ENCODE results near the gene C2CD2L. TPM values are rescaled to one million over a fixed set of nuclear protein-coding genes. Genes with fewer than 3 reads are reported as not detected.

C2CD2L gene
- polyA plus RNA-seq, 1 of the 3 experiments (the other 2 are of a cell fraction): 8.6 TPM

GRCh38 chr11:119094816-119095065 is 12.4 kb upstream of the C2CD2L start:
- WGBS (ENCODE audit: low lambda C conversion rate): 0% methylated on average over 4 of the region's 19 CpGs
- Histone ChIP-seq H3K9me3 (no peaks in the 10 kb centered on the region), H3K4me1 (ENCODE audit: control insufficient read depth in 1 of 2, insufficient read depth in 2 of 2, low read depth in 1 of 2, low read length in 1 of 2) (peaks cover 21 to 22% of the 10 kb centered on the region in 2 experiments; a peak in 2 of 4 replicates), H3K27me3 (ENCODE audit: insufficient read depth) (no peaks in the 10 kb centered on the region), H3K79me2 (ENCODE audit: insufficient read depth) (peaks cover 55% of the 10 kb centered on the region), H3K27ac (ENCODE audit: low read depth in 2 of 2, low read length in 1 of 2) (peak overlapping the region; percentile 72 to 89), H2AFZ (ENCODE audit: low read depth) (no peak overlapping the region), H3K4me3 (ENCODE audit: low read depth in 2 of 2, low read length in 1 of 2) (peak overlapping the region; percentile 84 to 87), H3K36me3 (replicated peaks in 1 of 2; ENCODE audit: control insufficient read depth in 1 of 2, insufficient read depth in 2 of 2, low read length in 1 of 2) (peaks cover 47 to 55% of the 10 kb centered on the region in 2 experiments), H4K20me1 (ENCODE audit: insufficient read depth) (peaks cover 31% of the 10 kb centered on the region), H3F3A (replicated peaks; ENCODE audit: insufficient read depth) (peaks cover 40% of the 10 kb centered on the region), H3K9me2 (no peaks in the 10 kb centered on the region), H3K4me2 (peak overlapping the region; percentile 98), H3K9ac (peak overlapping the region; percentile 89)
- peak; percentile 50 for TF ChIP-seq RAD21 (IDR thresholded peaks at IDR 0.05; ENCODE audit: low read length)
- TF ChIP-seq SMC3 (IDR thresholded peaks at IDR 0.05; ENCODE audit: low read depth, low read length): 0 out of 2 replicates have a peak, but pooled peaks have one; percentile 27
- no peak for TF ChIP-seq ELF1 (IDR thresholded peaks at IDR 0.05)
- peak; percentile 75 for TF ChIP-seq CTCF (IDR thresholded peaks at IDR 0.05)
- no peak for TF ChIP-seq MXI1 (IDR thresholded peaks at IDR 0.05; ENCODE audit: low read depth, low read length)
- ChIA-PET POLR2A (interaction anchor here (0.6 to 2.6 kb wide), 11 partner anchors 8 to 431 kb away, joined by 3 to 31 read pairs (median 5); partner anchors contain the start of genes C2CD2L, HINFP, HMBS and HYOU1), CTCF (interaction anchor here (0.6 to 3.4 kb wide), 28 partner anchors 9 to 245 kb away, joined by 3 to 20 read pairs (median 3); partner anchors contain the start of genes C2CD2L, NLRX1, SLC37A4 and UPK2)
- peak; percentile 80 for DNase-seq

- H4K20me1 ChIP-seq (ENCODE audit: insufficient read depth): peaks cover 31% of the 10 kb centered on the region
- CTCF ChIA-PET: interaction anchor here (0.6 to 3.4 kb wide), 24 partner anchors 10 to 243 kb away, joined by 3 to 20 read pairs (median 3); partner anchors contain the start of genes C2CD2L, NLRX1, SLC37A4 and UPK2
- peaks cover 60% of the 10 kb centered on the region for H3K79me2 ChIP-seq (ENCODE audit: insufficient read depth)
- peaks cover 38% of the 10 kb centered on the region for H3F3A ChIP-seq (replicated peaks; ENCODE audit: insufficient read depth)
- H3K4me3 ChIP-seq (ENCODE audit: low read depth in 2 of 2, low read length in 1 of 2): peak overlapping the region; percentile 84 to 87
- under 1% methylated on average over 35 of the region's 79 CpGs for WGBS (ENCODE audit: low lambda C conversion rate)
- H3K9me2 ChIP-seq: no peaks in the 10 kb centered on the region
- H3K4me1 ChIP-seq (ENCODE audit: control insufficient read depth in 1 of 2, insufficient read depth in 2 of 2, low read depth in 1 of 2, low read length in 1 of 2): peaks cover 22 to 24% of the 10 kb centered on the region in 2 experiments; a peak in 3 of 4 replicates
- H3K27me3 ChIP-seq (ENCODE audit: insufficient read depth): no peaks in the 10 kb centered on the region
- H2AFZ ChIP-seq (ENCODE audit: low read depth): no peak overlapping the region
- peak overlapping the region; percentile 89 for H3K9ac ChIP-seq
- peak overlapping the region; percentile 72 to 89 for H3K27ac ChIP-seq (ENCODE audit: low read depth in 2 of 2, low read length in 1 of 2)
- DNase-seq: peak; percentile 96
- H3K4me2 ChIP-seq: peak overlapping the region; percentile 98
- no peaks in the 10 kb centered on the region for H3K9me3 ChIP-seq
- POLR2A ChIA-PET: interaction anchor here (0.6 to 2.6 kb wide), 12 partner anchors 10 to 431 kb away, joined by 3 to 31 read pairs (median 6); partner anchors contain the start of genes C2CD2L, HINFP, HMBS and HYOU1
- peaks cover 45 to 50% of the 10 kb centered on the region in 2 experiments for H3K36me3 ChIP-seq (replicated peaks in 1 of 2; ENCODE audit: control insufficient read depth in 1 of 2, insufficient read depth in 2 of 2, low read length in 1 of 2)
- TF ChIP-seq EP300 (IDR thresholded peaks at IDR 0.05; ENCODE audit: borderline replicate concordance in 1 of 2, low read depth in 1 of 2, low read length in 1 of 2) (peak in 1 of 2 experiments; percentile 57; a peak in 1 of 4 replicates), USF1 (IDR thresholded peaks at IDR 0.05; ENCODE audit: borderline replicate concordance, low read depth) (no peak), TEAD4 (IDR thresholded peaks at IDR 0.05; ENCODE audit: borderline replicate concordance, insufficient read depth) (peak; percentile 32; the same call in 1 of the 2 replicates), IRF3 (IDR thresholded peaks at IDR 0.05; ENCODE audit: low read depth, low read length) (peak; percentile 79), FOXJ3 (CRISPR knock-in tag; IDR thresholded peaks at IDR 0.05) (no peak), TCF12 (IDR thresholded peaks at IDR 0.05) (no peak), YY1 (IDR thresholded peaks at IDR 0.05; ENCODE audit: low read depth) (no peak), REST (IDR thresholded peaks at IDR 0.05; ENCODE audit: low read depth, low read length) (peak; percentile 73), FOXM1 (IDR thresholded peaks at IDR 0.05; ENCODE audit: low read depth) (peak; percentile 97), SMC3 (IDR thresholded peaks at IDR 0.05; ENCODE audit: low read depth, low read length) (no peak), GATA2 (CRISPR knock-in tag; IDR thresholded peaks at IDR 0.05) (no peak), NRF1 (IDR thresholded peaks at IDR 0.05; ENCODE audit: low read depth, low read length) (no peak; the same call in 1 of the 2 replicates), SIN3A (IDR thresholded peaks at IDR 0.05; ENCODE audit: borderline replicate concordance, low read depth, low read length) (peak; percentile 90)
Observed at GRCh38 chr11:119095066-119095880, 11.9 kb upstream of the C2CD2L start.

Measured in SK-N-SH (cell line).